Measurements from ENCODE around the gene NRXN2. TPM values are rescaled to one million over a fixed set of nuclear protein-coding genes. Genes with fewer than 3 reads are reported as not detected.

The NRXN2 gene
- total RNA-seq, 8 experiments from 2014 or later: 0.51 to 120 (median 71.9) TPM

DNA sequence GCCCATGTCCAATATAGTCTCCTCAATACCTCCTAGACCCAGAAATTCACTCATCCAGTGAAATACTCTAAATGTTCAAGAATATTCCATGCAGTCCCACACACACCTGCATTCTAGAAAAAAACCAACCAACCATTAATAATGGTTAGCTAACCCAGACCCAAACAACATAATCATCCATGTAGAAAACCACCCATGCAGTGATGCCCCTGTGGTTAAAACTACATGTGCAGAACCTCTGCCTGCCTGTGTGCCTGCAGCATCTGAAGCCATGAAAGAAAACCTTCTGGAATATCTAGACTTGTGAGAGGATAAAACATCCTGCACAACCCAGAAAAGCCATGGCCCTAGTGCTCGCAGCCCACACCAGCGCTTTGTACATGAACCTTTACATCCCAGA is 84.2 kb downstream of the NRXN2 start:
- no peak overlapping the region for H3K27ac ChIP-seq
- in situ Hi-C loops (cut with MboI; ENCODE audit: low pct_unique_long_range_greater_than_20kb in 2 of 9, low sequenced_read_pairs in 9 of 9, unreplicated experiment in 9 of 9): no loop called here
- no peak for ATAC-seq (replicated peaks in 6 of 8)
- WGBS, 10 experiments: 88 to 100% (median 96%) methylated on average over 1 to 2 of the region's 2 CpGs; no CpG with 5 or more reads in 6 of the 10 experiments
- peak overlapping the region; percentile 24 to 35 (median 32) for H3K4me3 ChIP-seq
- peaks cover 34 to 38% of the 10 kb centered on the region in 2 donors for H3K4me1 ChIP-seq (replicated peaks in 1 of 2)

DNA sequence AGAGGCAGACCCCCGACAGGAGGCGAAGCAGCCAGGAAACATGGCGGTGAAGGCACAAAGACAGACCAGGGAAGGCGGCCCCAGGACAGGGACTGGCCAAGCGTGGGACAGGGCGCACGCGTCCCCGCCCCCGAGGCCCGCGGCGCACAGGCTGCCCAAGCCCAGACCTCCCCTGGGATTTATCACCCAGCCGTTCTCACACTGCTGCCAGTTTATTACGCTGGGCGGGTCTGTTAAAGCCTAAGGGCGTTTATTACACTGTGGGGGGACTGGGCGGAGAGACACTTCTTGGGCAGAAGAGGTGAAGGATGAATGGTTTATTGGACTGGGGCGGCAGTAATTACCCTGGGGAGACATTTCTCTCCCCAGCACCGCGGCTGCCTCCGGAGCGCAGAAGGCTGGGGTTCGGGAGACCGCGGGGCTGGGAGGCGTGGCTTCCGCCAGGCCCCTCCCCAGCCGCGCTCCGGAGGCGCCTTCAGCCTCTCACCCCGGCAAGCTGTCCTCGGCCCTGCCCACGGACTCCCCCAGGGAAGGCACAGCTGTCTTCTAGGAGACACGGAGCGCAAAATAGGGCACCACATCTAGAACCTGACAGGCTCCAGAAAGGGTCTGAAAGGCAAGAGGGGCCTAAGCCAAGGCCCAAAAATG is 84.9 kb downstream of the NRXN2 start:
- 0 to 29% (median 6%) methylated on average over 3 to 13 of the region's 37 CpGs; no CpG with 5 or more reads in 5 of the 10 experiments for WGBS, 10 experiments
- Histone ChIP-seq H3K4me3 (peak overlapping the region; percentile 24 to 35 (median 32)), H3K4me1 (replicated peaks in 1 of 2) (peaks cover 34 to 35% of the 10 kb centered on the region in 2 donors), H3K27ac (peak overlapping the region; percentile 93 to 97)
- ATAC-seq (replicated peaks in 6 of 8): peak; percentile 85 to 93 (median 88)
- in situ Hi-C loops (cut with MboI; ENCODE audit: low pct_unique_long_range_greater_than_20kb in 2 of 9, low sequenced_read_pairs in 9 of 9, unreplicated experiment in 9 of 9): no loop called here

DNA sequence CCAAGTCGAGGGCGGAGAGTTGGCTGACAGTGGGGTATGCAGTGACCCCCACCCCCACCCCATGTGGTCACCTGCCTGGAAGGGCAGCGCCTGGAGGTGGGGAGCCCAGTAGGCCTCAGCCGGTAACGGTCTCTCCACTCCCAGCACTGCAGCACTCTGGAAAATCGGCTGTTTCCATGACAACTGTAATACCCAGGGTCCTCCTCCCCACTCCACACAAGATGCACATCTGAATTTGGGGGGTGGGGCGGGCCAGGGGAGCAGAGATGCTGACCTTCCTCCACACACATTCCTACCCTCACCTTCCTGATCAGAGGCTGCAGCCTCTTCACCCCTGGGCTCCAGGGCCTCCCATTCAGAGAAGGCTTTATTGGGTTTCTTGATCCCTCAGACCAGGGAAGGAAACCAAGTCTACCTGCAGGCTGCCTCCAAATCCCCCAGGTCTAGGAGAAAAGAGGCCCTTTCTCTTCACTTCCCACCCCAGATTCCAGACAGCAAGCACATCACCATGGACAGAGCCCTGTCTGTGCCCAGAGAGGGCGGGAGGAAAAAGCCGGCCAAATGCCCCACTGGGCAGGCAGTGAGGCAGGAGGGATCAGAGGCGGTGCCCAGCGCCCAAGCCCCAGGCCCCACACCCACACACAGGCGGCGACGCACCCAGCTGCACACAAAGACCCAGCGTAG is 85.5 kb downstream of the NRXN2 start:
- H3K4me3 ChIP-seq: peak overlapping the region; percentile 24 to 35 (median 32)
- H3K4me1 ChIP-seq (replicated peaks in 1 of 2): peaks cover 34 to 35% of the 10 kb centered on the region in 2 donors
- in situ Hi-C loops (cut with MboI; ENCODE audit: low pct_unique_long_range_greater_than_20kb in 2 of 9, low sequenced_read_pairs in 9 of 9, unreplicated experiment in 9 of 9): no loop called here
- 9 to 40% (median 23%) methylated on average over 1 to 4 of the region's 15 CpGs; no CpG with 5 or more reads in 7 of the 10 experiments for WGBS, 10 experiments
- peak; percentile 2 to 79 (median 11) for ATAC-seq (replicated peaks in 6 of 8)
- peak overlapping the region; percentile 93 to 97 for H3K27ac ChIP-seq

DNA sequence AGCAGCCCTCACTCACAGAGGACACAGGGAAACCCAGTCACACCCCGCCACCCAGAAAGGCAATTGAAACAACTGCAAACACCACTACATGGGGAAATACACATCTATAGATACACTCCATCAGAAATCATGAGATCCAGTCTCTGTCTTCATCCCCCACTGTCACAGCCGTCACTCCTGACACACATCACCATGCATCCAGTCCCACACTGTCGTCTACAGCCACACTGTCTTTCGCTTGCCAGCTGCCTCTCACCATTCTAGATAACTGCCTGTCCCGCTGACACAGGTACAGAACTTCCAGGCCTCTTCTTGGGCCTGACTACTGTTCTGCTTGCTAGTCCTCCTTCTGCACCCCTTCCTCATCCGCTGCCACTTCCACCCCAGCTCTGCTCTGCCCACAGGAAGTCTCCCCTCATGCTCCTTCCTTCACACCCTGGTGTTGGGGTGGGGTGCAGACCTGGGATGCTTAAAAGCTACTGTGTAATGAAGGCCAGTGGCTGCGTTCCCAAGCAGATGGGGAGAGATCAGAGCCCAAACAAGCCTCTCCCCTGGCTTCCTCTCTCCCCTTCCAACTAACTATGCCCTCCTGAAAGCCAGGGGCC is 89.3 kb downstream of the NRXN2 start:
- Histone ChIP-seq H3K27ac (no peak overlapping the region), H3K4me3 (no peak overlapping the region), H3K4me1 (replicated peaks in 1 of 2) (peaks cover 25% of the 10 kb centered on the region in 2 donors)
- in situ Hi-C loops (cut with MboI; ENCODE audit: low pct_unique_long_range_greater_than_20kb in 2 of 9, low sequenced_read_pairs in 9 of 9, unreplicated experiment in 9 of 9): no loop called here
- ATAC-seq (replicated peaks in 6 of 8): no peak
- 25 to 100% (median 100%) methylated on average over 1 to 2 of the region's 7 CpGs; no CpG with 5 or more reads in 1 of the 10 experiments for WGBS, 10 experiments

DNA sequence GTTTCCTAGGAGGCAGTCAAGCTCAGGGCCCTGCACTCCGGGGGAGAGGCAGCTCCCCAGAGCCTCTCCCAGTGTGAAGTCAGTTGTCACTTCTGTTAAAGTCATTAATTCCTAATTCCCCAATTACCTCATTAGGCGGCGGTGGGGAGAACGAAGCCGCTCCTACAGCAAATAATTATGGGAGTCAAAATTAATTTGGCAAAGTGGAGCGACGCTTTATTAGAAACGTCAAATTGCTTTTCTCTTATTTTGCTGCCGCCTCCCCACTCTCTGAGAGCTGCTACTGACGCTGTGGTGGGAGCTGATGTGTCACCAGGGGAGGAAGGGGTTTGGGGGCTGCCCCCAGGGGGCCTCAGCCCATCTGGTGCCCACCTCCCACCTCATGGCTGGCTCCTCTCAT is 90.3 kb downstream of the NRXN2 start:
- ATAC-seq (replicated peaks in 6 of 8): no peak
- no peak overlapping the region for H3K4me3 ChIP-seq
- no peak overlapping the region for H3K27ac ChIP-seq
- WGBS, 10 experiments: 0 to 100% (median 90%) methylated on average over 1 to 5 of the region's 10 CpGs; no CpG with 5 or more reads in 5 of the 10 experiments
- H3K4me1 ChIP-seq (replicated peaks in 1 of 2): peaks cover 20 to 21% of the 10 kb centered on the region in 2 donors
- in situ Hi-C loops (cut with MboI; ENCODE audit: low pct_unique_long_range_greater_than_20kb in 2 of 9, low sequenced_read_pairs in 9 of 9, unreplicated experiment in 9 of 9): no loop called here

DNA sequence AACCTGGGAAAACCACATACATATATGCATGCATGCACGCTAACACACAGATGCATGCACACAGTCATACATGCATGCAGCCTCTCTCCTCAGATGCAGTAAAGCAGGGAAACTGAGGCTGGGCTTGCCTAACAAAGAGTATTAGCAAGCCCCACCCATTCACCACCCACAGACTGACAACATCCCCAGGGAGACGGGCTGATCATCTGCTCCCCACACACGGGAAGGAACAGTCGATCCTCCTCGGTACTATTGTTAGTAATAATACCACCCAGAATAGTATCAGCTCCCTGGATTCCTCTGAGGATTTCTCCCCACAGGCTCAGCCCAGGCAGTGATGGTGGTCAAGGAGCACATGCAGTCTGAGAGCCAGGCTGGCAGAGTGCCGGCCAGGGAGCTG is 90.8 kb downstream of the NRXN2 start:
- Histone ChIP-seq H3K4me3 (no peak overlapping the region), H3K4me1 (replicated peaks in 1 of 2) (peaks cover 16 to 17% of the 10 kb centered on the region in 2 donors), H3K27ac (no peak overlapping the region)
- WGBS, 10 experiments: 74 to 100% (median 82%) methylated on average over 1 to 4 of the region's 6 CpGs; no CpG with 5 or more reads in 5 of the 10 experiments
- no peak for ATAC-seq (replicated peaks in 6 of 8)
- in situ Hi-C loops (cut with MboI; ENCODE audit: low pct_unique_long_range_greater_than_20kb in 2 of 9, low sequenced_read_pairs in 9 of 9, unreplicated experiment in 9 of 9): no loop called here

DNA sequence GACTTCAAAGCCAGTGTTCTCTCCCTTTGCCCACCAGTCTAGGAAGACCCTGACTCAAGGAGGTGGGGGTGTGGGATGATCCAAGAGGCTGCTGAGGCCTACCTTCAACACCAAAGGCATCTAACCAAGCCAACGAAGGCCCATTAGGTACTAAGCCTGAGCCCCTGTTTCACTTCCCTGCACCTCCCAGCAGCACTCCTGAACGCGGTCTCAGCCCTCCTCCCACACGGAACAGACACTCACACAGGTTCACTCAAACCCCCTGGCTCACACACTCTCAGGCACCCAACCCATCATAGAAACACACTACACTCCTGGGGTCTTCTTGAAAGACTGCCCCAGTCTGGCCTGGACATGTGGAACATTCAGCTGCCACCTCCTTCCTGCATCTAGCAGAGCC is 91.3 kb downstream of the NRXN2 start:
- Histone ChIP-seq H3K4me1 (replicated peaks in 1 of 2) (peaks cover 10 to 11% of the 10 kb centered on the region in 2 donors), H3K27ac (no peak overlapping the region), H3K4me3 (no peak overlapping the region)
- in situ Hi-C loops (cut with MboI; ENCODE audit: low pct_unique_long_range_greater_than_20kb in 2 of 9, low sequenced_read_pairs in 9 of 9, unreplicated experiment in 9 of 9): no loop called here
- 40 to 100% (median 50%) methylated on average over 1 to 2 of the region's 4 CpGs; no CpG with 5 or more reads in 7 of the 10 experiments for WGBS, 10 experiments
- ATAC-seq (replicated peaks in 6 of 8): no peak

DNA sequence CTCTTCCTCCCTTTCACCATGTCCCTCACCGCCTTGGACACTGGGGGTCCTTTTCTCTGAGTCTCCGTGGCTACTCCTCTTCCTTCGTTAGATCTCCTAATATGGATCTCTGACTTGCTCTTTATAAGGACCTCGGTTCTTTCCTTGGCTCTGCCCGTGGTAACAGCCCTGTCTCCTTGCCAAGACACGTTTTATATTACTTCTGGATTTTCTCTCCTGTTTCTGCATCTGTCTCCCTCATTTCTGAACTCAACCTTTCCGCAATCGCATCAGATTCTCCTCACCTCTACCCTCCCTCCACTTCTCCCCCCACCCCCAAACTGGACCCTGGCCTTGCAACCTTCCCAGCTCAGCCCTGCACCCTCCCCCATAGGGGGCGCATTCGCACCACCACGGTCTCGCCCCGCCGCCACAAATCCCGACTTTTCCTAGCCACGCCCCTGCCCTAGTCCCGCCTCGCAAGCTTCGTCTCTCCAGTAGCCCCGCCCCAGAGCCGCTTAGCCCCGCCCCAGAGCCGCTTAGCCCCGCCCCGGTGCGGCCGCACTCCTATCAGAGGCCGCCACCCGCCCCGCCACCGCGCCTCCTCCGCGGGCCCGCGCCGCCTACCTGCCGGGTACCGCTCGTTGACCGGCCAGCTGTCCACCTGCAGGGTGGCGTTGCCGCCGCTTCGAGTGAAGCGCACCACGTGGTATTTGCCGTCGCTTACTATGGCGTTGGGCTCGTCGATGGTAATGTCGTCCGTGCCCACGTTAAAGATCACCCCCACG is 93.0 kb downstream of the NRXN2 start:
- peak in 4 of 8 experiments; percentile 15 to 95 (median 35) for ATAC-seq (replicated peaks in 6 of 8)
- Histone ChIP-seq H3K27ac (no peak overlapping the region), H3K4me3 (no peak overlapping the region), H3K4me1 (replicated peaks in 1 of 2) (no peaks in the 10 kb centered on the region)
- WGBS, 10 experiments: 38 to 100% (median 79%) methylated on average over 1 to 12 of the region's 56 CpGs; no CpG with 5 or more reads in 2 of the 10 experiments
- in situ Hi-C loops (cut with MboI; ENCODE audit: low pct_unique_long_range_greater_than_20kb in 2 of 9, low sequenced_read_pairs in 9 of 9, unreplicated experiment in 9 of 9): no loop called here

DNA sequence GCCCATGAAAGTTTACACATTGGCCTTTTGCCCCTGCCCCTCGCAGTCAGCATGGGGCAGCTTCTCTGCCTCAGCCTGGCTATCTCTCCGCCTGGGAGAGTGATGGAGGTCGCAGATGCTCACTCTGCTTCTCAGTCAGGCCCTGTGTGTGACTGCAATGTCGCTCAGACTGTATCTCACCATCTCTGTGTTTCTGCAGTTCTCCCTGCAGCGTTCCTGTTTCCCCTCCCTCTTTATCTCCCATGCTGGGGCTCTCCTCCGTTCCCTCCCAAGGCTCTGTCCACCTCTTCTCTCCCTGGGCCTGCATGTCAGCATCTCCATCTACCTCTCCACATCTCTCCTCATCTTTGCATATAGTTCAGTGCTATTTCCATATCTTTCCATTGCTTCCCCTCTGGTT is 93.9 kb downstream of the NRXN2 start:
- in situ Hi-C loops (cut with MboI; ENCODE audit: low pct_unique_long_range_greater_than_20kb in 2 of 9, low sequenced_read_pairs in 9 of 9, unreplicated experiment in 9 of 9): no loop called here
- no peaks in the 10 kb centered on the region for H3K4me1 ChIP-seq (replicated peaks in 1 of 2)
- ATAC-seq (replicated peaks in 6 of 8): no peak
- no peak overlapping the region for H3K4me3 ChIP-seq
- 68 to 100% (median 94%) methylated on average over 1 to 5 of the region's 6 CpGs; no CpG with 5 or more reads in 2 of the 10 experiments for WGBS, 10 experiments
- H3K27ac ChIP-seq: no peak overlapping the region

DNA sequence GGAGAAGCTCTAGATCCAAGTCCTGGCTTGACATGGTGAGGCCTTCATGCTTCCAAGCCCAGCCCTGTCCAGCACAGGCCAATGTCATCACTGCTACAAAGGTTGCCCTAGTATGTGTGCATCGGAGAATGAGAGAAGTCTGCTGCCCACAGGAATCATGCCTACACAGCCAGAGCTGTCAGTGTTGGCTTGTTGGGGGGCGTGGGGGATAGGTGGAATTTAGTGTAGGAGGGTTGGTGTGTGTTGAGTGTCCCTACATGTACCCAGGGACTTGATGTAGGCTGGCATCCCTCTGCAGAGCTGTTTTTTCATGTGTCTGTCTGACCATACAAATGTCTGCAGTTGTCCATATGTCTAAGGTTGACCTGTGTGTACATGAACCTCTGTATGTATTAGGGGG is 94.4 kb downstream of the NRXN2 start:
- in situ Hi-C loops (cut with MboI; ENCODE audit: low pct_unique_long_range_greater_than_20kb in 2 of 9, low sequenced_read_pairs in 9 of 9, unreplicated experiment in 9 of 9): no loop called here
- Histone ChIP-seq H3K4me3 (no peak overlapping the region), H3K4me1 (replicated peaks in 1 of 2) (no peaks in the 10 kb centered on the region), H3K27ac (no peak overlapping the region)
- WGBS, 10 experiments: 50 to 100% (median 100%) methylated on average over 1 of the region's 2 CpGs; no CpG with 5 or more reads in 7 of the 10 experiments
- ATAC-seq (replicated peaks in 6 of 8): no peak

DNA sequence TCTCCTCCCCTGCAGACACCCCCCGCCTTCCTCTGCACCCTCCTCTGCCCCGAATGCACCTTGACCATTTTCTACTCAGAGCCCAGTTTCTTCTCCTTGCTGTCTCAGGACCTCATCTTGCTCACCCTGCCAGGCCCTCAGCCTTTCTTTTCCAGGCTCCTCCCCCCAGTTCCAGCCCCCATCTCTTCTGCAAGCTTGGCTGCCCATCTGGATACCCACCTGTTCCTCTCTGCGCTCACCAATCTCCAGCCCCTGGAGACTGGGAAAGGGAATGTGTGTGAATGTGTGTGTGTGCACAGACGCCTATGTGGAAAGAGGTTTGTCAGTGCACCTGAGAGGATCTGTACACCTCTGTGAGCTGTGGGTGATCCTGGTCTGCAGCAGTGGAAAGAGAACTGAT is 95.6 kb downstream of the NRXN2 start:
- no peak overlapping the region for H3K4me3 ChIP-seq
- no peaks in the 10 kb centered on the region for H3K4me1 ChIP-seq (replicated peaks in 1 of 2)
- WGBS, 10 experiments: 100% methylated on average over 1 of the region's 4 CpGs; no CpG with 5 or more reads in 9 of the 10 experiments
- no peak overlapping the region for H3K27ac ChIP-seq
- in situ Hi-C loops (cut with MboI; ENCODE audit: low pct_unique_long_range_greater_than_20kb in 2 of 9, low sequenced_read_pairs in 9 of 9, unreplicated experiment in 9 of 9): no loop called here
- ATAC-seq (replicated peaks in 6 of 8): no peak

DNA sequence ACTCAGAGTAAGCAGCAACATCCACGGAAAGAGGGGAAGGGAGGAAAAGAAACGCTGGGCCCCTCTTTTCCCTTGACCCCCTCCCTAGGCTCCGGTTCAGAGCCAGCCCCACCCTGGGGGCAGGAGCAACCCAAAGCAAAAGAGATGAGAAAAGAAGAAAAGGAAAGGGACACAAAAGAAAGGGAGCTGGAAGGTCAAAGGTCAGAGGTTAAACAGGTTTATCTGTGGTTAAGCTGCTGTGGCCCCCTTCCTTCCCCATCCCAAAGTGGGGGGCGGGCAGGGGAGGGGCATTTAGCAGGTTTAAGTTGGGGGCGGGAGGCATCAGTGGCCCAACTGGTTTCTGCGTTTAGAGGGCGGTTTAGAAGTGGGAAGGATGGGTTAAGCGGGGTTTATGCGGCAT is 96.4 kb downstream of the NRXN2 start:
- H3K27ac ChIP-seq: no peak overlapping the region
- H3K4me3 ChIP-seq: no peak overlapping the region
- no peak for ATAC-seq (replicated peaks in 6 of 8)
- H3K4me1 ChIP-seq (replicated peaks in 1 of 2): peaks cover under 1 to 3% of the 10 kb centered on the region in 2 donors
- in situ Hi-C loops (cut with MboI; ENCODE audit: low pct_unique_long_range_greater_than_20kb in 2 of 9, low sequenced_read_pairs in 9 of 9, unreplicated experiment in 9 of 9): no loop called here
- WGBS, 10 experiments: 0 to 40% (median 26%) methylated on average over 1 to 3 of the region's 9 CpGs; no CpG with 5 or more reads in 3 of the 10 experiments
